ENCODE measurements around the gene LYAR.

Gene LYAR, protein sequence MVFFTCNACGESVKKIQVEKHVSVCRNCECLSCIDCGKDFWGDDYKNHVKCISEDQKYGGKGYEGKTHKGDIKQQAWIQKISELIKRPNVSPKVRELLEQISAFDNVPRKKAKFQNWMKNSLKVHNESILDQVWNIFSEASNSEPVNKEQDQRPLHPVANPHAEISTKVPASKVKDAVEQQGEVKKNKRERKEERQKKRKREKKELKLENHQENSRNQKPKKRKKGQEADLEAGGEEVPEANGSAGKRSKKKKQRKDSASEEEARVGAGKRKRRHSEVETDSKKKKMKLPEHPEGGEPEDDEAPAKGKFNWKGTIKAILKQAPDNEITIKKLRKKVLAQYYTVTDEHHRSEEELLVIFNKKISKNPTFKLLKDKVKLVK

DNA sequence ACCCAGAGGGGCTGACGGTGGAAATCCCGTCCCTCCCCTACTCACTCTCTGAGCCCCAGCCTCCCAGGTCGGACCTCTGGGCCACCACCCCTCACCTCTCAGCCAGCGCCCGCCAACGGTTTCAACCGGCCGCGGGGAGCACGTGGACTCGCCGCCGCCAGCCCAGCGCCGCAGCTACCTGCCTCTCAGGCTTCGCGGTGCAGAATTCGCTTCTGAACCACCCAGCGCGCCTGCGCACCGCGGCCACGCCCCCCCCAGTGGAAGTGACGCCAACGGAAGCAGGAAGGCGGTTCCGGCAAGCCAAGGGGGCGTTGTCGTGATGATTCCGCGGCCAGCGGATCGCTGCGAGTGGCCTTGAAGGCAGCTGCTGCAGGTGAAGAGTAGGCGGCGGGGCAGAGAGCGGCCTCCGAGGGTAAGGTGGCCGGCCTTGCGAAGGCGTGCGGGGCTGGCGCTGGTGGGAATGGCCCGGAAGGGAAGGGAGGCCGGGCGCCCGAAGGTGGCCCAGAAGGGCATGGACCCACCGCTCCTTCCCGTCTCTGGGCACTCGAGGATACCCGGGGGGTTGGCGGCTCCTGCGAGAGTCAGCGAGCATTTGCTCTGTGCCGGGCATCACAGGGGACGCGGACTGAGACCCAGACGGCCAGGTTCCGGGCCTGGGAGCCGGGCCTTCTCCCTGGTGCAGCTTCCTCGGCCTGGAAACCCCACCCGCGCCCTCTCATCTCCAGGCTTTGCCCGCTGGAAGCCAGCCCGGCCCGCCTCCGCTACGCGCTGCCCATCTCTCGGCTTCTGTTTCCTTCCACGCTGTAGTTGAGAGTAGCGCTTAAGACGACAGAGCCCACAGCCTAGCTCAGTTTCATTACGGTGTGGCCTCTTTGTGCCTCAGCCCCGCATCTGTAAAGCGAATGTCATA lies at the start of gene LYAR, which contains the start of gene ZBTB49:
Gene LYAR (minus strand): TSS at position 214 of the 910 bp plus-strand sequence. CDS start 6,412 bp downstream, outside the sequence.
Gene ZBTB49 (plus strand): TSS at position 311 of the 910 bp plus-strand sequence. CDS start 9,695 bp downstream, outside the sequence.
- DNase-seq, result peak; percentile 91

DNA sequence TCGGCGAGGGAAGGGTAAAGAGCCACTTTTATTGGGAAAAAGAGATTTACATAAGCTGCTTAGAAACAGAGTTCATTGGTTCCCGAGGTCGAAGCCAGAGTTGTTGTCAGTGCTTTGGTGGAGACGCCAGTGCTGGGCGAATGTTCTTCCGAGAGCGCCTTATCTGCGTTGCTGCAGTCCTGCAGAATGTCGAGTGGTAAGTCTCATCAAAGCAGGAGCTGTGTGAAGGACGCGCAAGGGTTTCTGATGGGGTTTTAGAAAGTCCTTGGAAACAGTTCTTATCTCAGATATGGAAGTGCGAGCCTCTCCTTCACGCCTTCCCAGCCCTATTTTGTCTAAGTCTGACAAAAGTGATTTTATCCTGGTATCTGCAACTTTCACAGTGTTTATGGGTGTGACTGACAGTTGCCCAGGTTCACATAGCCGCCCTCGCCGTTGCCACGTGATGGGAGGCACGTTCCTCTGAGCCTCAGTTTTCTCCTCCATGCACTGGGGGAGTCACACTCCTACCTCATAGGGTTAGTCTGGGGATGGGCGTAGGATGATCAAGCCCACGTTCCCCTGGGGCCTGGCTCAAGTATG lies 49.6 kb upstream of the LYAR start:
- no peak for DNase-seq

DNA sequence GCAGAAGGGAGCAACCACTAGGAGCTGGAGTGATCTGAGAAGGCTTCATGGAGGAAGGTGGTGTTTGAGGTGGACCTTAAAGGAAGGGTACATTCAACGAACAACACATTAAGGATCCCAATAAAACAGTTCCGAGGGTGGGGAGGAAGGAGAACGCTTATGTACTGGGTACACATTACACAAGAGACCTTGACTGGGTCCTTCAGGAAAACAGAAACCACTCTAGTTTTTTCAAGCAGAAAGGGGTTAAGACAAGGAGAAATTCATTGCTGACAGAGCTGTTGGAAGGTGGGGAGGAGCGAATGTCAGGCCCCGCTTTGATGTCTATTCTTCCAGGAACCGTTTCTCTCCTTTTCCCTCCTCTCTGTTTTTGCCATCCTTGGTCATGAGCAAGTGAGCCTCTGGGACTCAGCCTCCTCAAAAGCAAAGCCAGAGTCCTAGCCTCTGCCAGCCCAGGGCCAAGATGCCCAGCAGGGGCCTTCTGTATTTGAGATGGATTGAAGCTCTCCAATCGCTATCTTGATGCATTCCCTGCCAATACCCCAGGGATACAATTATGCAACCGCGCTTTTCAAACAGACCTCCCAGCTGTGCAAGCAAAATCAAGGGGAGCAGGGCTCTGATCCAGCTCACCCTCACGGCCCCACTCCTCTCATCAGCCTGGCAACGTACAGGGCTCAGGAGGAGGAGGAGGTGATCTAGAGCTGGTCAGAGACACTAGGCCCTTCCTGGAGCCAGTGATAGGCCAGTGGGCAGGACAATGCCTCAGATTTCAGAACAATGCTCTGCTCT lies 48.5 kb upstream of the LYAR start:
- no peak for DNase-seq

DNA sequence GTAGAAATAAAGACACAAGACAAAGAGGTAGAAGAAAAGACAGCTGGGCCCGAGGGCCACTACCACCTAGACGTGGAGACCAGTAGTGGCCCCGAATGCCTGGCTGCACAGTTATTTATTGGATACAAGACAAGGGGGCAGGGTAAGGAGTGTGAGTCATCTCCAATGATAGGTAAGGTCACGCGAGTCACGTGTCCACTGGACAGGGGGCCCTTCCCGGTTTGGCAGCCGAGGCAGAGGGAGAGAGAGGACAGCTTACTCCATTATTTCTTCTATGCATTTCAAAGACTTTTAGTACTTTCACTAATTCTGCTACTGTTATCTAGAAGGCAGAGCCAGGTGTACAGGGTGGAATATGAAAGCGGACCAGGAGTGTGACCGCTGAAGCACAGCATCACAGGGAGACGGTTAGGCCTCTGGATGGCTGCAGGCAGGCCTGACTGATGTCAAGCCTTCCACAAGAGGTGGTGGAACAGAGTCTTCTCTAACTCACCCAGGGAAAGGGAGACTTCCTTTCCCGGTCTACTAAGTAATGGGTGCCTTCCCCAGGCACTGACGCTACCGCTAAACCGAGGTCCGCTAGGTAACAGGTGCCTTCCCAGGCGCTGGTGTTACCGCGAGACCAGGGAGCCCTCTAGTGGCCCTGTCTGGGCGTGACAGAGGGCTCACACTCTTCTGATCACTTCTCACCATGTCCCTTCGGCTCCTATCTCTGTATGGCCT lies 45.0 kb upstream of the LYAR start:
- peak; percentile 76 for DNase-seq

DNA sequence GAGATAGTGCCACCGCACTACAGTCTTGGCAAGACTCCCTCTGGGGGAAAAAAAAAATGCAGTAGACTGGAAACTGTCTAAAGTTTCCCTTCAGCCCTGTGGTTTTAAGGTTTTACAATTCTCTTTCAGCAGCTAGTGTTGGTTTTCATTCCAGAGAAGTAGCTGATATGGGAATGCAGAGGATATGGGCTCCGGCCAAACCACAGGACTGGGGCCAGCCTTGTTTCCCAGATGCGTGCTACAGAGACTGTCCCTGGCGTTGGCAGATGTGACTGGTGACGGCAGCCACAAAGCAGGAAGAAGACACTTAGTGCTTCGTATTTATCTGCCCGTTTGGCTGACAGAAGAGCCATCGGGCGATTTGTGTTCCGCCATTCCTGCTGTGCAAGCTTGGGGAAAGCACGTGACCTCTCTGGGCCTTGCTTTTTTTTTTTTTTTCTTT lies 43.3 kb upstream of the LYAR start:
- peak; percentile 60 for DNase-seq

DNA sequence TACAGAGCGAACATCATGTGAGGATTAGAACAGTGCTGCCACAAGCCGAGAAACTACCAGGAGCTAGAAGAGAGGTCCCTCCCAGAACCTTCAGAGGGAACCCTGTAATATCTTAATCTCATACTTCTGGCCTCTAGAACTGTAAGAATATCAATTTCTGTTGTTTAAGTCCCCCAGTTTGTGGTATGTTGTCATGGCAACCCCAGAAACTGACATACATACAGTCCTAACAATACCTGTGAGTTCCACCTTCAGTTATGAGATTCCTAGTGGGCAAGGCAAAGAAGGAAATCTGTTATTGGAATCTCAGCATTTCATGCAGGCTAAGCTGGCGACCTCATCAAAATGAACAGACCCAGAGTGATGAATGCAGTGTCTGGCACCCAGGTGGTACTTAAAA lies 42.6 kb upstream of the LYAR start:
- no peak for DNase-seq

DNA sequence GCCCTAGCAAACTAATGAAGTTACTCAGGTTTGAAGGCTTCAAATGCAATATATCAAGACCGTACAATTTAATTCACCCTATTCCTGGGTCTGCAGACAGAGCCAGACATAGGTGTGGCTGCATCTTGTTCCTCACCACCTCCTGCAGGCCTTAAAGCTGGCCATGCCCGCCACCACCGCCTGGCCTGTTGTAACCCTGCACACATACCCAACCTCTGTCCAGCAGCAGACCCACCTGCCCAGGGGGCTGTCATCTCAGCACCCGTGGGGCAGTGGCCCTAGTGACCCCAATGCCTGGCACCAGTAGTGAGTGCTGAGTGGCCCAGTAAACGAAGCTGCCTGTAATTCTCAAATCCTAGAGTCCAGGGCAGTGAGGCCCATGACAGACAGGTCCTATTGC lies 40.8 kb upstream of the LYAR start:
- DNase-seq, result no peak

DNA sequence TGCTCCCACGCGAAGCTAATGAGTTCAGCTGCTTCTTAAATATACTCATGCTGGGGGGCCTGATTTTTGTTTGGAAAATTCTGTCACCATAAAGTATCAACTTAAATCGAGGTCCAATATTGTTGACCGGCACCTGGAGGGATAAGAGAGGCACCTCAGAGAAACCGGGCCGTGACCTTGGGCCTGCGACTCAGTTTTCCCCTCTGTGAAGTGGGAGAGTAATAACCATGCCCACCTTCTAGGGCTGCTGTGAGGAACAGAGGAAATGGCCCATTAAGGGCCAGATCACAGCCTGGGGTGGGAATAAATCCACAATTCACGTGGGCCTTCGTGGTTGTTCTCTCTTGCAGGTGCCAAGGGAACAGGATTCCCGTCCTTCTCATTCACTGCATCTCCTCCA lies 39.5 kb upstream of the LYAR start:
- no peak for DNase-seq

DNA sequence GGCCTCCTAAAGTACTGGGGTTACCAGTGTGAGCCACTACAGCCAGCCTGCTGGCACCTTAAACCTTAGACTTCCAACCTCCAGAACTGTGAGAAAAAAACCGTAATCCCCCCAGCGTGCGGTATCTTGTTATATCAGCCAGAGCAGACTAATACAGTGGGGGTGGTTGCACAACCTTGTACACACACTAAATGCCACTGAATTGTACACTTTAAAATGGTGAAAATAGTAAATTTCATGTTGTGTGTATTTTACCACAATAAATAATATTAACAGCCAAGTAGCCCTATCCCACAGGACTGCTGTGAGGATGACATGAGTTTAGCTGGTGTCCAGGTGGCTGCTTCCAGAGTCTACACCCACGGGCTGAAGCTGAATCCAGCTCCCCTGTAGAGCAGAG lies 38.9 kb upstream of the LYAR start:
- no peak for DNase-seq

DNA sequence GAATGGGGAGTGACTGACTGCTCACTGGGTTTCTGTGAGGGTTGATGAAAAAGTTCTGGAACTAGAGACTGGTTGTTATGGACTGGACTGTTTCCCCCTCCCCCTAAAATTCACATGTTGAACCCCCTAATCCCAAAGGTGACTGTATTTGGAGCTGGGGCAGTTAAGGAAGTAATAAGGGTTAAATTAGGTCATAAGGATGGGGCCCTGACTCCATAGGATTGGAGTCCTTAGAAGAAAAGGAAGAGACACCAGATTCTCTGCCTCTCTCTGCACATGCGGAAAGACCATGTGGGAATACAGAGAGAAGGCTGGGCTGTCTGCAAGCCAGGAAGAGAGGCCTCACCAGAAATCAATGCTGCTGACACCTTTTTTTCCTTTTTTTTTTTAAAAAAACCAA lies 38.3 kb upstream of the LYAR start:
- no peak for DNase-seq

DNA sequence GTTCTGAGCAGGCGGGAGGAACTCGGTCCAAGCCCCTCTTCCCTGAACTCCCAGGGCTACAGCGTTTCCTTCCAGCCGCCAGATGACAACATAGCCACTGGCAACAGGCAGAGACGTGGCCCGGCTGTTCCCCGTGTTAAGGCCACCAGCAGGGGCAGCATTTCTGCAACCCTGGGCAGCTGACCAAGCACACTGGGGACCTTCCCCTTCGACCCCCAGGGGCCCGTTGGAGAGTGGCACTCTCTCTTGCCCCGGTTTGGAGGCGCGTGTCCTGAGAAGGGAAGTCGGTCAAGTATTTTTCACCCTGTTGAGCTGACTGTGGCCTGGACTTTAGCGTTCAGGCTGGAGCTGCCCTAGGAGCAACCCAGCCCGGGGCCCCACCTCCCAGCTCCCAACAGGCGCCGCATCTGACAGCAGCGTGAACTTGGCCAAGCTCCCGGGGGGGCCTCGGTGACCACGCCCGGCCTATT lies 37.7 kb upstream of the LYAR start:
- DNase-seq, result no peak

DNA sequence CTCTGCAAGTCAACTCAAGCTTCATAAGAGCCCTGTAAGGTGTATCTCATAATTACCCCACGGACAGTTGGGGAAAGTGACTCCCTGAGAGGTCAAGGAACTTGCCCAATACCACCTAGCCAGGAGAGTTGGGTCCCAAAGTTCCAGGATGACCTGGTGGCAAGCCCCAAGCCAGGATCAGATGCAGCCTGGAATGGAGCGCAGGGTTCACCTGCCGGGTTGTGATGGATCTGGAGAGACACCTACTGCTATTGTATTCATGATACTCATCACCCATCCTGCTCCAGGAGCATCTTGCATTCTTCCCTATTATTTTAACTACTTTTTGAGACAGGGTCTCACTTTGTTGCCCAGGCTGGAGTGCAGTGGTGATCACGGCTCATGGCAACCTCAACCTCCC lies 36.2 kb upstream of the LYAR start:
- no peak for DNase-seq

DNA sequence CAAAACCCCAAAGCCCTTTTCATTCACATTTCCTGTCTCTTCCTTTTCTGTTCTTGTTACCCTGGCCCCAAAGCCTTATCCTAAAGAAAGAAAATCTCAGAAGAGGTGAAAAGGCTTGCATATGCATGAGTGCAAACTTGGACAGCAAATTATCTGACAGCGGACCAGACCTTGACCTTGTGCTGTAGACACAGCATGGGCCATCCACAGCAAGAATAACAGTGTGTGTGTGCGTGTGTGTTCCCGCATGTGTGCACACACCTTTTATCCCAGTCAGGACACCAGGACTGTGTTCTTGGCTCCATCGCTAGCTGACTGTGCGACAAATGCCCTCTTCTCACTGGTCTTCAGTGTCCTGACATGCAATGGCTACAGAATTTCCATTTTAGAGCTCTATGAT lies 35.4 kb upstream of the LYAR start:
- no peak for DNase-seq

DNA sequence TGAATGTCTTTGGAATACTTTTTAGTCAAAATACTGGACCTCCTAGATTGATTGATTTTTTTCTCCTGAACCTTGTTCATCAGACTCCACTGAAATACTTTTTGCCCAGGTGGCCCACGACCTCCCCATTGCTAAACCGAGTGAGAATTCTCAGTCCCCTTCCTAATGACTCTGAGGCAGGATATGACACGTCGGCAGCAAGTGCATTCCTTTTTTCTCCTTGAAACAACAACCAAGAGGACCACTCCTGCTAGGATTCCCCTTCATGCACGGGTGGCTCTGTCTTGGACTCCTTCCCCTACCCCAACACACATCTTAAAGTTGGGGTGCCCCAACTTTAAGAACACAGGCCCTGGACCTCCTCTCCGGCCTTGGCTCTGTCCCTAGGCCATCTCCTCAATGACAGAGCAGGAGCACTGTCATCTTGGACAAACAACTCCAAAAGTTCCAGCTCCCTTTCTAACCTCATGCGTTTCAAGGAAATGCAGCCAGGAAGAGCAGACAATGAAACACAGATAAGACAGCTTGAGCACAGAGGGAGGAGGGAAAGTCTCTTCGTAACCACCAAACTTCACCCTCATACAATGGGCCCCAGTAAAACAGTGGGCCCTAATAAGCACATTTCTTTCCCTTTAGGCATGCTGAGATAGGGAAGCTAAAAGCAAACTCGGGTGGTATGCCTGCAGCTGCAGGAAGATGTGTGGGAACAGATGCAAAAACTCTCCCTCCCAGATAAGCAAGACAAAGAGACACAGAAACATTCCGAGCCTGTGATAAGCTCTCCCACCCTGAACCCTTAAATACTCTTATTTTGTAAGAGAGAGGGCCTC lies 34.0 kb upstream of the LYAR start:
- no peak for DNase-seq

DNA sequence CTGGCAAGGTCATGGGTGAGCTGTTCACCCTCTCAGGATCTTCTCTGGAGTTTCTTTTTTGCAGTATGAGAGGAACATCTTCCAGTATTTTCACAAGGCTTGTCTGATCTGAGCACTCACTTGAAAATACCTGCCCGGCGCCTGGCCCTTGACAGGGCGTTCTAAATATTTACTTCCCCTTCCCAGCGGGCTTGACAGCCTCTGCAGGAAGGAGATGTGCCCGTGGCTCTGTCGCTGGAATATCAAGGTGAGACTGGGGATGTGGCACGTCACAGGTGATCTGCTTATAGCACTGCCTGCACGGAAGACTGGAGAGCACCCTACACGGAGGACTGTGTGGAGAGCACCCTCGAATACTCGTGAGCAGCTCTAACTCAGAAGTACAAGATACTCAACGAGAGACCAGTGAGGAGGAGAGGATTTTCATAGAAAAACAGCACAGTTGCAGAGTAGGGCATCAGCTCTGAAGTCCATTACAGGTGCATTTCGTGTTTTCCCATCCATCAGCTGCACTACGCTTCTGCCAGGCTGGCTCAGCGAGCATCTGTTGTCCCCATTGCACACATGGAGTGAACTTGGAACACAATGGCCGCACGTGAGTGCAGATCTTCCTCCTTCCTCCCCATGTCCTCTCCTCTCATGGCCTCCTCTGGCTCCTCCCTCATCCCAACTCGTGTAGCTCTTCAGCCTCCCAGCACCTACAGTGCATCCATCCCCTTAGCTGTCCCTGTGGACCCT lies 32.2 kb upstream of the LYAR start:
- no peak for DNase-seq

DNA sequence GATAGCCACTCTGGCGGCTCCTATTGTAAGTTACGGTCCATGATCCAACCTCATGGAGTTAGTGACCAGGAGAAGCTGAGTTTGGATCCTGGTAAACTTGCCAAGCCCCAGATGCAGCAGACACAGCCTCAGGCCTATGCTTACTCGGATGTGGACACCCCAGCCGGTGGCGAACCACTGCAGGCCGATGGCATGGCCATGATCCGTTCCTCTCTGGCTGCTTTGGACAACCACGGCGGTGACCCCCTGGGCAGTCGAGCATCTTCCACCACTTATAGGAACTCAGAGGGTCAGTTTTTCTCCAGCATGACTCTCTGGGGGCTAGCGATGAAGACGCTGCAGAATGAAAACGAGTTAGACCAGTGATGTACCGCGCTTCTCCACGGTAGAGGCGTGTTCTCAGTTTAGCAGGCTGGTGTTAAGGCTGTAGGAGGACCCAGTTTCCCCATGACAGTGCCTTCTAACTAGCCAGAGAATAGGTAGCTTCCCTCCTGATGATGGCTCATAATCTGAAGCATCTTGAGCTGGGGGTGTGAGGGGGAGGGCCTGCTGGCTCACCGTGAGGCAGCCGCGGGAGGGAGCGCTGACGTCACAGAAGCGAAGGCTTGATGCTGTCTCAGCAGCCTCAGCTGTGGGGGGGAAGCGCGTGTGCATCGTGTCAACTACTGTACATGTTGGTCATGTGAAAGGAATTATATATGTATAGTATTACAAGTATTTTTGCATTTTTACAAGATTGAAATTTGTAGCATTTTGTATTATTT lies 31.2 kb upstream of the LYAR start:
- no peak for DNase-seq

DNA sequence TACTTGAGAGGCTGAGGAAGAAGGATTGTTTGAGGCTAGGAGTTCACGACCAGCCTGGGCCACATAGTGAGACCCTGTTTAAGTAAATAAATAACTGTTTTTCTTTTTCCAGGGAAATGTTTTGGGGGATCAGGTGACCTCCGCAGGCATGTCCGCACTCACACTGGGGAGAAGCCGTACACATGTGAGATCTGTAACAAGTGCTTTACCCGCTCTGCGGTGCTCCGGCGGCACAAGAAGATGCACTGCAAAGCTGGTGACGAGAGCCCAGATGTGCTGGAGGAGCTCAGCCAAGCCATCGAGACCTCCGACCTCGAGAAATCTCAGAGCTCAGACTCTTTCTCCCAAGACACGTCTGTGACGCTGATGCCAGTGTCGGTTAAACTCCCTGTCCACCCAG lies 30.6 kb upstream of the LYAR start:
- DNase-seq, result no peak

DNA sequence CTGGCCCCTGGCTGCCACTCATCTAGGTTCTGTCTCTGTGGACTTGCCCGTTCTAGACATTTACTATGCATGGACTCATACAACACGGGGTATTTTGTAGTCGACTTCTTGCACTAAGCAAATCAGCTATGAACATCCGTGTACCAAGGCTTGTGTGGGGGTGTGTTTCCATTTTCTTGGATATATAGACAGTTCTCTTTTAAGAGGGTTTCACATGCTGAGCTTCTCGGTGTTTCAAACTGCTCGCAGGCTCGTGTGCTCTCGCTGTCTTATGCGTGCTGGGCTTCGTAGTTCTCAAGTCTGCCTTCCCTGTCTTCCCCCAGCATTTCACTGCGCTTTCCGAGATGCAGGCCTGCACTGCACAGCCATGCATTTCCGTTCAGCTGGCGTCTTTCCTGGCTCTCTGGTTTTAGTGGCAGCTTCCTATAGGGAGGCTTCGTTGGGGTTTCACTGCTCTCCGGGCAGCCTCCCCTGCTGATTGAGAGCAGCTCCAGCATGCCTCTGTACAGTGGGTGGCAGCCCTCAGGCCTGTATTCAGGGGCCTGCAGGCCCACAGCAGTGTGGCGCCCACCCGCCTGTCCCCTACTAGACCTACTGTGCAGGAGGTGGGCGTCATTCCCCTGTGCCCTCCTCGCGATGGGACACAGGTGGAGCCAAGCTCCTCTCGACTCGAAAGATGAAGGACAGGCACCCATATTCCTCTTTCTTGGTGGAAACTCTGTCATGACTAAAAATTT lies 27.7 kb upstream of the LYAR start:
- DNase-seq, result no peak

DNA sequence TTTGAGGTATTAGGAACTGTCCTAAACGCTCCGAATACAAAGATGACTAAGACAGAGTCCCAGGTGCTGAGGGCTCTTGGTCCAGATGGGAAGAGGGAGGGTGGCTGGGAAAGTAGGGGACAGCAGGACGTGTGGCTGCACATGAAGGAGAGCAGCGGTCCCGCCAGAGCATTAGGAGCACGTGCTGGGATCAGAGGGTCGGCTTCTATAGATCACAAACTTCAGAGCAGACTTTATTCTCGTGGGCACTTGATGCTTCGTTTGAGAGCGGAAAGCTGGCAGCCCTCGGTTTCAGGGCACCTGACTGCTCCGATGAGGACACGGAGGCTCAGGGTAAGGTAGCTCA lies 26.2 kb upstream of the LYAR start:
- no peak for DNase-seq

All from RPMI8226 (cell line).